AG10803 (cell line): ENCODE measurements around the gene ENAH.
A peak's percentile ranks its signal among the peaks of the same experiment; 100 is the strongest.

Experiments used
- DNase-seq: peaks from one replicate; pipeline ENCODE4 v3.0.0; 2010; ENCODE audit warnings: low read depth
- H3K4me3 ChIP-seq: 2 replicates; pipeline ENCODE4 v1.5.1; 2011; ENCODE audit warnings: mild to moderate bottlenecking, low read length, control low read depth
- TF ChIP-seq, protein P1 (sequence below): conservative IDR thresholded peaks from 2 replicates; pipeline ENCODE4 v1.5.1; 2011; ENCODE audit warnings: mild to moderate bottlenecking, low read length, control low read depth, inconsistent platforms

Gene ENAH

DNA sequence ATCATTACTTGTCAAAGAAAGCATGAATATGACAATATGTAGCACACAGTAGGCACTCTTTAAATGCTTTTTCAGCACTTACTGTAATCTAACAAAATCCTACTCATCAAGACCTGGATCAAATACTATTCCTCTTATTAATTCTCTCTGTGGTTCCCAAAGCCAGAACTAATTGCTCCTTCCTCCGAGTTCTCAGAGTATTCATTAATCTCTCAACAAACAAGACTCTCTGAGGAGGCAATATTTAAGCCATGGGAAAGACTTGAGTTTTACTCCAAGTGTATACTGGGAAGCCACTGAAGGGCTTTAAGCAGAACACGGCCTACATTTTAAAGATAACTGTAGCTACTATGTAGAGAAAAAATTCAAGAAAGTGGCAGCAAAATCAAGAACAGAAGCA, 79.7 kb downstream of the ENAH start:
- DNase-seq = no peak
- H3K4me3 ChIP-seq = no peak overlapping the region
- TF ChIP-seq, protein P1, sequence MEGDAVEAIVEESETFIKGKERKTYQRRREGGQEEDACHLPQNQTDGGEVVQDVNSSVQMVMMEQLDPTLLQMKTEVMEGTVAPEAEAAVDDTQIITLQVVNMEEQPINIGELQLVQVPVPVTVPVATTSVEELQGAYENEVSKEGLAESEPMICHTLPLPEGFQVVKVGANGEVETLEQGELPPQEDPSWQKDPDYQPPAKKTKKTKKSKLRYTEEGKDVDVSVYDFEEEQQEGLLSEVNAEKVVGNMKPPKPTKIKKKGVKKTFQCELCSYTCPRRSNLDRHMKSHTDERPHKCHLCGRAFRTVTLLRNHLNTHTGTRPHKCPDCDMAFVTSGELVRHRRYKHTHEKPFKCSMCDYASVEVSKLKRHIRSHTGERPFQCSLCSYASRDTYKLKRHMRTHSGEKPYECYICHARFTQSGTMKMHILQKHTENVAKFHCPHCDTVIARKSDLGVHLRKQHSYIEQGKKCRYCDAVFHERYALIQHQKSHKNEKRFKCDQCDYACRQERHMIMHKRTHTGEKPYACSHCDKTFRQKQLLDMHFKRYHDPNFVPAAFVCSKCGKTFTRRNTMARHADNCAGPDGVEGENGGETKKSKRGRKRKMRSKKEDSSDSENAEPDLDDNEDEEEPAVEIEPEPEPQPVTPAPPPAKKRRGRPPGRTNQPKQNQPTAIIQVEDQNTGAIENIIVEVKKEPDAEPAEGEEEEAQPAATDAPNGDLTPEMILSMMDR = no peak

DNA sequence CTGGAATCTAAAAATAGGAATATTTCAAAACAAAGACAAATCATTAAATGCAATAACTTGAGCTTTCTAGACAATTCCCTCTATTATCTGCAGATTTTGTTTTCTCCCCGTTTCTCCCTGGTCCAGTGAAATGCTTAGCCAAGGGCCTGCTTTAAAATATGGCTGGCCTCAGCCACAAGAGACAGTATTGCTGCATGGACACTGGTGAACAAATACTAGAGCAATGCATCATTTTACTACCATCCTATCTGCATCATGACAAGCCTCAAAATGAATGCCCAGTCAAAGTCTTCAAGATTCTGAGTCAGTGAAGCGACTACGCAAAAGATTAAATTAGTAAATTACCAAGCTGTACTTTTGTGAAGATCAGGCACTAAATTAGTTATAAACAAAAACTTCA, 80.5 kb downstream of the ENAH start:
- TF ChIP-seq, protein P1 = peak; percentile 46
- peak; percentile 57 for DNase-seq
- H3K4me3 ChIP-seq = no peak overlapping the region

GRCh38 chr1:225567789-225568188, 85.1 kb downstream of the ENAH start:
- TF ChIP-seq, protein P1 = peak; percentile 6; the same call in 1 of the 2 replicates
- no peak for DNase-seq
- no peak overlapping the region for H3K4me3 ChIP-seq

DNA sequence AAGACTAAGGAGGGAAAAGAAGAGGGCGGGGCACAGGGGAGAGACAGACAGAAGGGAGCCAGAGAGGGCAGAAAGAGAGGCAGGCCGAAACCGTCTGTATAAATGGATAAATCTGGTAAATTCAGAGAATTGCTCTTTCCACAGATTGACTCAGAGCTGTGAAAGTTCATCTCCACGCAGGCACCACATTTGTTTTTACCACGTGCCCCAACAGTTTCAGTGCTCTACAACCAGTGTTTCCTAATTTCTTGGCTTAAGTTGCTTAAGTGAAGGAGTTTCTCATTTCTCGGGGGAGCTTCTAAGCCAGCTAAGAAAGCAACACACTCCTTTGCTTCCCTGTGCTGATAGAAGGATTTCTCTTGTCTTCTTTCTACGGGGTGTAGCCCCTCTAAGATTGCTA, 87.1 kb downstream of the ENAH start:
- H3K4me3 ChIP-seq = no peak overlapping the region
- TF ChIP-seq, protein P1 = no peak
- peak; percentile 78 for DNase-seq

GRCh38 chr1:225561675-225562074, 91.2 kb downstream of the ENAH start:
- H3K4me3 ChIP-seq = no peak overlapping the region

DNA sequence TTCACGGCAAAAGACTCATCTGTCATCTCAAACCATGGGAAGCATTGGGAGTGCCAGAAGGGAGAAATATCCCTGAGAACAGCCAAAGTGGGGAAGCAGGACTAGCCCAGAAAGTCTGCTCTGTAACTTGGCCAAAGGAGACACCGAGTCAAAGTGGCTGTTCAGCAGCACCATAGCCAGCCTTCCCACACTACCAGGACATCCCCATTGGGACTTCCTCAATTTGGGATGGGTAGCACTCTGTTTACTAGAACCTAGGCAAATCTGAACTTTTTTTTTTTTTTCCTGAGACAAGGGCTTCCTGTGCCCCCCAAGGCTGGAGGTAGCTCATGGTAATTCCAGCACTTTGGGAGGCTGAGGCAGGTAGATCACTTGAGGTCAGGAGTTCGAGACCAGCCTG, 93.0 kb downstream of the ENAH start:
- TF ChIP-seq, protein P1 = no peak
- DNase-seq = no peak
- H3K4me3 ChIP-seq = no peak overlapping the region

More at GRCh38 chr1:225561675-225562074, 91.2 kb downstream of the ENAH start:
- no peak for DNase-seq
- TF ChIP-seq, protein P1 = no peak

DNA sequence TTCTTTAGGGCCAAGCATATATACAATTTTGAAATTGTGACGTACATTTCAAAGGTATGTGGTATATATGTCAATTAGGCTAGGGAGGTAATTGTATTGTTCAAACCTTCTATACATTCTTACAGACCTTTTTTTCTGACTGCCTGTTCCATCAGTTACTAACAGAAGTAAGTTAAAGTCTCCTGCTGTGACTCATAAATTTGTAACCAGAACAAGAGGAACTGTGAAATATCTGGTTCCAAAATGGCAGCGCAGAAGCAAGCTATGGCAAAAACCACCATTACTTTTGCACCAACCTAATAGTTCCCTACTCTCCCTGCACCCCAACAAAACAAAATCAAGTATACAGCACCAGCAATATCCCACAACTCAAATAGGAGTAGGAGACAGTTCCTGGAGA, 93.6 kb downstream of the ENAH start:
- DNase-seq = no peak
- no peak overlapping the region for H3K4me3 ChIP-seq
- TF ChIP-seq, protein P1 = no peak
